IMR-90 (cell line): ENCODE data around the gene OXNAD1.

Source experiments
- POLR2A ChIP-seq: IDR thresholded peaks from 2 replicates; pipeline ENCODE4 v1.6.1; 2012; ENCODE audit warnings: mild to moderate bottlenecking, low read depth, low read length
- TF ChIP-seq, protein P1 (sequence below): conservative IDR thresholded peaks from 2 replicates; pipeline ENCODE4 v1.5.1; 2012; ENCODE audit warnings: mild to moderate bottlenecking, low read depth, low read length, improper control_type of control experiment

DNA sequence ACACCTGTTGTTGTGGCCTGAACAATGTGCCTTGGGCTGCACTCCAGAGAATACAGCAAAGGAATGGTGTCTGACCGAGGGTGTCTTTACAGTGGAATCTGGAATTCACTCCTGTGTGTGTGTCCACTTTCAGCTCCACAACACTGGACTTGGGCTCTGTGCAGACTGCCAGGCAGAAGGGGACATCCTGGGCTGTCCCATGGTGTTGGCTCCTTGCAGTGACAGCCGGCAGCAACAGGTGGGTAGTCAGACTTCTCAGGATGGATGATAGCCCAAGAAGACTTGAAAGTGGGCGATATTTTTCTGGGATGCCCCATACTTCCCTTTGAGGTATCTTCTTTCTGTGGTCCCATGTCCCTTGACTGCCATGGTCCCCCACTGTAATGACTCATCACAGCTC, 45.2 kb upstream of the OXNAD1 start:
- TF ChIP-seq, protein P1, sequence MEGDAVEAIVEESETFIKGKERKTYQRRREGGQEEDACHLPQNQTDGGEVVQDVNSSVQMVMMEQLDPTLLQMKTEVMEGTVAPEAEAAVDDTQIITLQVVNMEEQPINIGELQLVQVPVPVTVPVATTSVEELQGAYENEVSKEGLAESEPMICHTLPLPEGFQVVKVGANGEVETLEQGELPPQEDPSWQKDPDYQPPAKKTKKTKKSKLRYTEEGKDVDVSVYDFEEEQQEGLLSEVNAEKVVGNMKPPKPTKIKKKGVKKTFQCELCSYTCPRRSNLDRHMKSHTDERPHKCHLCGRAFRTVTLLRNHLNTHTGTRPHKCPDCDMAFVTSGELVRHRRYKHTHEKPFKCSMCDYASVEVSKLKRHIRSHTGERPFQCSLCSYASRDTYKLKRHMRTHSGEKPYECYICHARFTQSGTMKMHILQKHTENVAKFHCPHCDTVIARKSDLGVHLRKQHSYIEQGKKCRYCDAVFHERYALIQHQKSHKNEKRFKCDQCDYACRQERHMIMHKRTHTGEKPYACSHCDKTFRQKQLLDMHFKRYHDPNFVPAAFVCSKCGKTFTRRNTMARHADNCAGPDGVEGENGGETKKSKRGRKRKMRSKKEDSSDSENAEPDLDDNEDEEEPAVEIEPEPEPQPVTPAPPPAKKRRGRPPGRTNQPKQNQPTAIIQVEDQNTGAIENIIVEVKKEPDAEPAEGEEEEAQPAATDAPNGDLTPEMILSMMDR: no peak
- TF ChIP-seq POLR2A: no peak
